Peyer's patch (tissue), 4 donors: ENCODE data around the gene HRH2.

Experiments
- CTCF ChIP-seq, 6 experiments: fragments of 450-650 bp in 4 of 6; fragments of 200-600 bp in 2 of 6; sonication (generic) in 1 of 6; IDR thresholded peaks; one replicate each; pipeline ENCODE4 v1.5.1; 2017 to 2019; ENCODE audit warnings: antibody characterized with exemption in 6 of 6, mild to moderate bottlenecking in 3 of 6, moderate library complexity in 1 of 6
- POLR2A ChIP-seq, 2 donors: fragments of 450-650 bp; IDR thresholded peaks; one replicate each; pipeline ENCODE4 v1.5.1; 2017; ENCODE audit warnings: antibody characterized with exemption in 2 of 2, mild to moderate bottlenecking in 2 of 2, moderate library complexity in 2 of 2

- no peak for TF ChIP-seq CTCF (IDR thresholded peaks at IDR 0.05)
- no peak for TF ChIP-seq POLR2A (IDR thresholded peaks at IDR 0.05)
These were observed 28.6 kb upstream of the HRH2 start for GRCh38 chr5:175629261-175629660.
